ENCODE measurements around the gene STMN3.

STMN3 gene

GRCh38 chr20:63620991-63621390 is 32.2 kb downstream of the STMN3 start:
- H3K79me2 ChIP-seq (ENCODE audit: insufficient read depth, low read length): peaks cover 33% of the 10 kb centered on the region
- no peak overlapping the region for H3K9ac ChIP-seq (ENCODE audit: low read length)
- H3K4me3 ChIP-seq (ENCODE audit: low read depth, low read length, poor library complexity, severe bottlenecking): no peak overlapping the region
- no peak overlapping the region for H3K4me2 ChIP-seq (ENCODE audit: low read length)
- H2AFZ ChIP-seq (ENCODE audit: low read length): no peak overlapping the region
- no peak overlapping the region for H3K27ac ChIP-seq (ENCODE audit: low read depth, low read length, poor library complexity, severe bottlenecking)
- no peaks in the 10 kb centered on the region for H3K27me3 ChIP-seq (ENCODE audit: insufficient read depth, low read length)
- no peaks in the 10 kb centered on the region for H3F3A ChIP-seq (ENCODE audit: insufficient read depth, low read length)
- peaks cover 10% of the 10 kb centered on the region for H3K4me1 ChIP-seq (ENCODE audit: insufficient read depth, low read length, severe bottlenecking)
- no peaks in the 10 kb centered on the region for H3K9me2 ChIP-seq (ENCODE audit: low read depth, low read length)
- H3K36me3 ChIP-seq (ENCODE audit: insufficient read depth, low read length): peaks cover 32% of the 10 kb centered on the region; the same call in 1 of the 2 replicates
- TF ChIP-seq CTCF (IDR thresholded peaks at IDR 0.05; ENCODE audit: low read length) (no peak), EZH2 (IDR thresholded peaks at IDR 0.05; ENCODE audit: borderline replicate concordance, low read length) (no peak)
- H3K9me3 ChIP-seq (ENCODE audit: low read length): no peaks in the 10 kb centered on the region
- no peaks in the 10 kb centered on the region for H4K20me1 ChIP-seq (ENCODE audit: insufficient read depth, low read length)

- Histone ChIP-seq H2AFZ (ENCODE audit: low read length) (no peak overlapping the region), H3K4me2 (ENCODE audit: low read length) (no peak overlapping the region), H4K20me1 (ENCODE audit: insufficient read depth, low read length) (no peaks in the 10 kb centered on the region), H3K4me3 (ENCODE audit: low read depth, low read length, poor library complexity, severe bottlenecking) (no peak overlapping the region), H3K9me3 (ENCODE audit: low read length) (no peaks in the 10 kb centered on the region), H3K9me2 (ENCODE audit: low read depth, low read length) (no peaks in the 10 kb centered on the region), H3K27ac (ENCODE audit: low read depth, low read length, poor library complexity, severe bottlenecking) (no peak overlapping the region), H3K9ac (ENCODE audit: low read length) (no peak overlapping the region), H3K79me2 (ENCODE audit: insufficient read depth, low read length) (peaks cover 27% of the 10 kb centered on the region), H3K36me3 (ENCODE audit: insufficient read depth, low read length) (peaks cover 44% of the 10 kb centered on the region), H3K4me1 (ENCODE audit: insufficient read depth, low read length, severe bottlenecking) (no peaks in the 10 kb centered on the region), H3K27me3 (ENCODE audit: insufficient read depth, low read length) (no peaks in the 10 kb centered on the region), H3F3A (ENCODE audit: insufficient read depth, low read length) (no peaks in the 10 kb centered on the region)
- TF ChIP-seq EZH2 (IDR thresholded peaks at IDR 0.05; ENCODE audit: borderline replicate concordance, low read length) (no peak), CTCF (IDR thresholded peaks at IDR 0.05; ENCODE audit: low read length) (no peak)
Observed at GRCh38 chr20:63619505-63619904, 33.7 kb downstream of the STMN3 start.

GRCh38 chr20:63619086-63619485 is 34.1 kb downstream of the STMN3 start:
- Histone ChIP-seq H3K79me2 (ENCODE audit: insufficient read depth, low read length) (peaks cover 27% of the 10 kb centered on the region), H3K9me3 (ENCODE audit: low read length) (no peaks in the 10 kb centered on the region), H3F3A (ENCODE audit: insufficient read depth, low read length) (no peaks in the 10 kb centered on the region), H3K4me2 (ENCODE audit: low read length) (no peak overlapping the region), H3K4me3 (ENCODE audit: low read depth, low read length, poor library complexity, severe bottlenecking) (no peak overlapping the region), H2AFZ (ENCODE audit: low read length) (no peak overlapping the region), H3K9me2 (ENCODE audit: low read depth, low read length) (no peaks in the 10 kb centered on the region), H3K9ac (ENCODE audit: low read length) (no peak overlapping the region), H3K4me1 (ENCODE audit: insufficient read depth, low read length, severe bottlenecking) (no peaks in the 10 kb centered on the region), H4K20me1 (ENCODE audit: insufficient read depth, low read length) (no peaks in the 10 kb centered on the region), H3K27me3 (ENCODE audit: insufficient read depth, low read length) (no peaks in the 10 kb centered on the region), H3K27ac (ENCODE audit: low read depth, low read length, poor library complexity, severe bottlenecking) (no peak overlapping the region), H3K36me3 (ENCODE audit: insufficient read depth, low read length) (peaks cover 44% of the 10 kb centered on the region)
- TF ChIP-seq EZH2 (IDR thresholded peaks at IDR 0.05; ENCODE audit: borderline replicate concordance, low read length) (no peak), CTCF (IDR thresholded peaks at IDR 0.05; ENCODE audit: low read length) (no peak)
